WI38 (cell line): ENCODE data around the gene OR13J1.
A peak's percentile ranks its signal among the peaks of the same experiment; 100 is the strongest.

Source experiments
- H3K4me3 ChIP-seq: 2 replicates; pipeline ENCODE4 v1.5.1; 2011; ENCODE audit warnings: low read depth, mild to moderate bottlenecking, control low read depth, low read length
- CTCF ChIP-seq: IDR thresholded peaks from 2 replicates; pipeline ENCODE4 v1.5.1; 2012; ENCODE audit warnings: low read depth, mild to moderate bottlenecking, control low read depth, low read length

The OR13J1 gene

GRCh38 chr9:35882263-35882848 is 12.2 kb upstream of the OR13J1 start:
- H3K4me3 ChIP-seq, result no peak overlapping the region
- TF ChIP-seq CTCF, result peak; percentile 97

GRCh38 chr9:35872505-35872904 is 2.3 kb upstream of the OR13J1 start:
- H3K4me3 ChIP-seq, result no peak overlapping the region
- TF ChIP-seq CTCF, result no peak

GRCh38 chr9:35871545-35871944 is 1.3 kb upstream of the OR13J1 start:
- no peak overlapping the region for H3K4me3 ChIP-seq
- TF ChIP-seq CTCF, result no peak

GRCh38 chr9:35869621-35870216 is 482 bp downstream of the OR13J1 start:
- no peak overlapping the region for H3K4me3 ChIP-seq
- TF ChIP-seq CTCF, result no peak

GRCh38 chr9:35868933-35869332 is 1.3 kb downstream of the OR13J1 start:
- no peak for TF ChIP-seq CTCF
- no peak overlapping the region for H3K4me3 ChIP-seq

GRCh38 chr9:35867538-35867937 is 2.7 kb downstream of the OR13J1 start:
- H3K4me3 ChIP-seq, result no peak overlapping the region

More at GRCh38 chr9:35867538-35867937, 2.7 kb downstream of the OR13J1 start:
- TF ChIP-seq CTCF, result no peak
